SW480 (cell line): Measurements from ENCODE around the gene IGFN1.
A peak's percentile ranks its signal among the peaks of the same experiment; 100 is the strongest.

Experiments
- DNase-seq: peaks from one replicate; pipeline ENCODE4 v3.0.0-alpha.2; 2016; ENCODE audit warnings: low spot score

The IGFN1 gene

DNA sequence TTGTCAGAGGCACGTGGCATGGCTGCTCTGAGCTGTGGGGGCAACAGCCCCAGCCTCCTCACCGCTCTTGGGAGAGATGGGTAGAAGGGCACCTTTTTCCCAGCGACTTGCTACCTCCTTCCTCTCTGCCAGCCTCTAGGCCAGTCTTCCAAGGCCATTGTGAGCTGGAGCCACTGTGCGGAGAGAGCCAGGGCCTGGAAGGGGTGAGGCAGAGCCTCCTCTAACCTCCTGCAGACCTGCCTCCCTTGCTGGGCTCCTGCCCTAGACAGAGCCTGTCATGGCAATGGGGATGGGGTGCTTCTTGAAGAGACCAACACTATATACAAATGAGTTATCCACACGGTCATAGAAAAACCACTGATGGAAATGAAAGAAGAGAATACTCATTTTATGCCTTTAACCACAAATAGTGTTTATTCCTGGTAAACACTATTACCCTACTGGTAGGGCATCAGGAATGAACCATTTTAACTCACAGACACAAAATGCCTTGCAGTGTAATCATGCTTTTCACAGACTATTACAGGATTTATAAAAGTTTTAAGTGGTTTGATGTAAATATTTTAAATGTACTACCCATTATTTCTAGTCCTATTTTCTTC is 5.0 kb upstream of the IGFN1 start:
- DNase-seq: no peak

DNA sequence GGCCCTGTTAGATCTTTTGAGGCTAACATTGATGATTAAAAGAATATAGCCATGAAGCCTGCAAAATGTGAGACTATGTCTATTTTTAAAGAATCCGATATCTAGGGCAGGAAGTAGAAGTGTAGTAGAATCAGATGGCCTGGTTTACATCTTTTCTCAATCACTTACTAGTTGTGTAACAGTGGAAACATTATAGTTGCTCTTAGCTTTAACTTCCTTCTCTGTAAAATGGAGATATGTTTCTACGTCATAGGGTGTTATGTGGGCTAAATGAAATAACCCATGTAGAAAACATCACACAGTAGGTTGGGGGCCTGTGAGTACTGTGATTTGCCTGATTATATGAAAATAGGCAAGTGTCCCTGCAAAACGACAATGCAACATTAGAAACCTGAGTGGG is 4.4 kb upstream of the IGFN1 start:
- no peak for DNase-seq

DNA sequence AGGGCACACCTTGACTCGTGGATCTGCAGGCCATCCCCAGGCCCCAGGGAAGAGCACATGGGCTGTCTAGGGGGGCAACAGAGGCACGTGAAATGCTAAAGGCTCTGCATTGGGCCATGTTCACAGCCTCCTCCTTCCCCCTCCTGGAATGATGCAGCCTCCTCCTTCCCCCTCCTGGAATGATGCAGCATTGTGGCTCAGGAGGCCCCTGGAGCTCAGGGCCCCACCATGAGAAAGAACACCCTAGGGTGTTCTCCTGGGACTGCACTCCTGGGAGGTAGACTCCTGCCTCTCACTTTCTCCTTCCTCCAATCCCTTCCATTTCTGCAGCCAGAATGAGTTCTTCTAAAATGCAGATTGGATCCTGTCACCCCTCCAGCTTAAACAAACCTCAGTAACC is 1.5 kb upstream of the IGFN1 start:
- no peak for DNase-seq

- DNase-seq: no peak
These were observed 619 bp upstream of the IGFN1 start for GRCh38 chr1:201190005-201190404.

GRCh38 chr1:201191653-201192260 is 1.1 kb downstream of the IGFN1 start:
- peak; percentile 32 for DNase-seq

DNA sequence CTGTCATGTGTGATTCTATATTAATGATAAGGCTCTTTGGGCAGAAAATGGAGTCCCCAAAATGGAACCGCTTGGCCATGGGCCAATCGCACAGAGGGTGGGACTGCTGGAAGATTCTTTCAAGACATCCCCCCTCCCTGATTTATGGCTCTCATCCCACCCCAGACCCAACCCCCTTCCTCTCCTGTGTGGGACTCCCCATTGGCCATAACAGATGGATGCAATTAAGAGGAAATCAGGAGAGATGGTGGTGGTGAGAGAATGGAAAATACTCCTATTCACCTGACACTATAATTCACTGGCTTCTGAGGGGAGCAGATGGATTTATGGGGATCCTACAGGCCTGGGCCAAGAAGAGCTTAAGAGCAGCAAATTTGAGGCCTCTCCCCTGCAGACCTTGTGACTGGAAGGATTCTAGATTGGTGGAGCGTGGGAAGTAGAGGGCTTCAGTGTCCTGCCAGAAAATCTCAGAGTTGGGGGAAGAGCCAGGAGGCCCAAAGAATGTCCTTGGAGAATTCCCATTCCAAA is 1.7 kb downstream of the IGFN1 start:
- no peak for DNase-seq

DNA sequence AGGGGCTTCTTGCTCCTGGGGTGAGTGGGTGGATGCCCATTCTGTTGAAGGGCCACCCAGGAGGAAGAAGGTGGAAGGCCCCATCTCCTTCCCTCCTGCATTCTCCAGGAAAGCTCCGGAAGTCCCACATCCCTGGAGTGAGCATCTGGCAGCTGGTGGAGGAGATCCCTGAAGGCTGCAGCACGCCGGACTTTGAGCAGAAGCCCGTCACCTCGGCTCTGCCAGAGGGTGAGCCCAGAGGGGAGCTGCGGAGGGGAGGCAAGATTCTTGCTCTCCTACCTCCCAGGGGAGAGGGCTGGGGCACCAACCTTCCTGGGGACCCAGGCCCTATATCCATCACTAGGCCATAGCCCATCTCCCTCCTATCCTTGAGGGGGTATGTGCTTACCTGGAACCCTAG is 3.4 kb downstream of the IGFN1 start:
- no peak for DNase-seq

GRCh38 chr1:201198598-201198997 is 8.0 kb downstream of the IGFN1 start:
- DNase-seq: no peak

- DNase-seq: no peak
These were observed 14.4 kb downstream of the IGFN1 start for GRCh38 chr1:201205036-201205435.

- no peak for DNase-seq
These were observed 15.6 kb downstream of the IGFN1 start for GRCh38 chr1:201206176-201206575.

DNA sequence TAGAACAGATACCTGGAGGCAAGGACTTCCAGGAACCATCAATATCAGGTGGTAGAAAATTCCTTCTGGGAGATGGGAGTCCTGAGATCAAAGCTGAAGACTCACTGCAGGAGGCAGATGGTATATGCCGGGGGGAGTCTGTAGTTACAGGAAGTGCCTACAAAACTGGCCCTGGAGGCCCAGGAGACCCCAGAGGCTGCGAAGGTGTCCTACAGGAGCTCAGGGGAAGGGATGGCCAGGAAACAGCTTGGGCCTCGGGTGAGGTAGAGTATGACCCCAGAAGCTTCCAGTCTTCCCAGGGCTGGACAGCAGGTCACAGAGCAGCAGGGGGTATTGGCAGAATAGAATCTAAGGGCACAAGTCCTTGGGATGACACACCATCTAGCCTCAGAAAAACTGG is 16.4 kb downstream of the IGFN1 start:
- no peak for DNase-seq

GRCh38 chr1:201208236-201208635 is 17.6 kb downstream of the IGFN1 start:
- DNase-seq: no peak

- no peak for DNase-seq
These were observed 21.4 kb downstream of the IGFN1 start for GRCh38 chr1:201212056-201212455.

DNA sequence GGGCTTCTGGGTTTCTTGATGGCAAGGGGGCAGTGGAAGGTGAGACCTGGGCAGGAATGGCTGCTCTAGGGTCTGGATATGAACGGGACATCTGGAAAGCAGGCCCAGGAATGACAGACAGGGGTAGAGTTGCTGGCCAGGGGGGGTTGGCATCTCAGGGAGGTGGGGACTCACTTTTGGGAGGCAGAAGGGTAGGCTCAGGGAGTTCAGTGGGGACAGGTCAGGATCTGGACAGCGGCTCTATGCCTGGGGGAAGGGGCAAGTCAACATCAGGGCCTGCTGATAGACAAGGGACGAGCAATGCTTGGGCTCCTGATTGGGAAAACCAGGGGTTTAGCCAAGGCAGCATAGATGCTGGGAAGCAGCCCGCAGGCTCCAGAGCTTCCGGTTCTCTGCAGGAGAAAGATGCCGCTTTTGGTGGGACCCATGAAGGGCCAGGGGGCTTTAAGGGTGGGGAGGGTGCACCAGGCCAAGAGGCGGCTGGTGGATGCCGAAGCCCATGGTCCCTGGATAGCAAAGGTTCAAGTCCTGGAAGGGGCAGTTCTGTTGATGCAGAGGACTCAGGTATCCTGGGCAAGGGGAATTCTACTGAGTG is 21.9 kb downstream of the IGFN1 start:
- no peak for DNase-seq

GRCh38 chr1:201213106-201213770 is 22.6 kb downstream of the IGFN1 start:
- DNase-seq: no peak

DNA sequence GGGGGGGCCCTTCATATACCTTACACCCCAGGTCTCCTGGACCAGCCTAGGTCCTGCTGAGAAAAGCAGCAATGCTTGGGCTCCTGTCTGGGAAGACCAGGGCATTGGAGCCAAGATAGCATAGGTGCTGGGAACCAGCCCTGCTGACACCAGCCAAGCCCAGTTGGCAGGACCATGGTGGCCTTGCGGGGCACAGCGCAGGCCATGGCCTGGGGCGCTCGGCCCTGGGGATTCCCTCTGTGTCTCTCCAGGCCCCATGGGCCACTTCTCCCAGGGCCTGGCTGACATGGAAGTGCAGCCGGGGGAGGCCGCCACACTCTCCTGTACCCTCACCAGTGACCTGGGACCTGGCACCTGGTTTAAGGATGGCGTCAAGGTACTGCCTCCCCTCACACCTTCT is 23.3 kb downstream of the IGFN1 start:
- no peak for DNase-seq

DNA sequence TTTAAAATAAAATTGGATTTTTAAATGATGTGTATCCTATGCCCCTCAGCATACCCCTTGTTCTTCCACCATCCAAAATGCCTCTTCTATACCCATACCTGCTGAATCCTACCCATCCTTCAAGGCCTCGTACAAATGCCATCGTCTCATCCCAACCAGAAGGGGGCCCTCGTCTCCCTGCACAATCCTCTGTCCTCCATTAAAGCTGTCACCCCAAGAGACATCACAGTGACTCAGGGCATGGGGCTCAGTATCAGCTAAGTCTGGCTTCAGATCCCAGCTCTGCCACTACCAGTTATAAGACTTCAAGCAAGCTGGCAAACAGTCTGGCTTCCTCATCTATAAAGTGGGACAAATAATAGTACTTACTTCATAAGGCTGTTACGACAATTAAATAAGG is 23.8 kb downstream of the IGFN1 start:
- DNase-seq: peak; percentile 37

GRCh38 chr1:201214886-201215285 is 24.3 kb downstream of the IGFN1 start:
- DNase-seq: no peak

GRCh38 chr1:201215531-201216357 is 25.1 kb downstream of the IGFN1 start:
- no peak for DNase-seq

GRCh38 chr1:201216395-201217085 is 25.9 kb downstream of the IGFN1 start:
- no peak for DNase-seq

DNA sequence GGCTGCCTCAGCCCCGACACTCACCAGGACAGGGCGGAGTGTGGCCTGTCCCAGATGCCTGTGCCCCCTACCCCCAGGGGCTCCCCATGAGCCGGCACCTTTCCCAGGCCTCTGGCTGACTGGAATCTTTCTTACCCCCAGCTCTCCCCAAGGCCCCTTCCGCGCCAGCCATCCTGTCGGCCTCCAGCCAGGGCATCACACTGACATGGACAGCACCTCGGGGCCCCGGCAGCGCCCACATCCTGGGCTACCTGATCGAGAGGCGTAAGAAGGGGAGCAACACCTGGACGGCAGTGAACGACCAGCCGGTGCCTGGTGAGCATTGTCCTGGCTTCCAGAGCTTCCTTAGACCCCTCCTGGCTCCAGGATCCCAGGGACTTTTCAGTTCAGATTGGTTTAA is 26.5 kb downstream of the IGFN1 start:
- no peak for DNase-seq

DNA sequence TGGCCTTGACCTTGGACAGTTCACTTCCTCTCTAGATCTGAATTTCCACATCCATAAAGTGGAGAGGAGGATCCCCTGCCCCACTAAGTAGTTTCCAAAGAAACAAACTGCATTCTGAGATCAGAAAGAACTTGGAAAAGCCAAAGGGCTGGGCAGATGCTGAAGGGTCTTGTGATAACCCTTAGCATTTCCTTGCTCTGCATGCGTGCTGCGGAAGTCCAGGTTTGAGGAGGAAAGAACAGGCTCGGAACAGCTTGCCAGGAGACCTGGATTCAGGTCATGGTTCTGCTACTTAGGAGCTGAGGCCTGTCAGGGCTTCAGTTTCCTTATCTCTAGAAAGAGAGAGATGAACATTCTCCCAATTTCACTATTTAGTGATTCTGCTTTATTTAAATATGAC is 27.2 kb downstream of the IGFN1 start:
- no peak for DNase-seq
